NCI-H446 (cell line): ENCODE results near the gene GEN1.

Experiments
- DNase-seq, 2 experiments: peaks; one replicate each; lab custom pipeline; 2025; lab: John Stamatoyannopoulos, UW

GEN1 gene

DNA sequence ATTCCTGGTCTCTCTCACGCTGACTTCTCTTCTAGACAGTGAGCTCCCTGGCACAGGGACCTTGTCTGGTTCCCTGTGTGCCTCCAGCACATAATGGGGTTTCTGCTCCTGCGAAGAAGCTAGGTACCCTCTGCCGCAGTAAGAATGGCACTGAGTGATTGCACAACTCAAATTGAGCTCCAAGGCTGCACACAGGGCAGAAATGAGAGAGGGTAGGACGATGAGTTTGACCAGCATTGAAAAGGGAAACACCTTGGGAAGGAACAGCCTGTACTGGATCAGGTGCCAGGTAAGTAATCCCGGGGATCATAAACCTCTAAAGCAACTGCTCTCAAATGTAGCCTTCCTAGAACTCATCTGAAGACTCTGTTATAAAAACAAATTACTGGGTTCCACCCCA lies 41.4 kb downstream of the GEN1 start:
- no peak for DNase-seq

DNA sequence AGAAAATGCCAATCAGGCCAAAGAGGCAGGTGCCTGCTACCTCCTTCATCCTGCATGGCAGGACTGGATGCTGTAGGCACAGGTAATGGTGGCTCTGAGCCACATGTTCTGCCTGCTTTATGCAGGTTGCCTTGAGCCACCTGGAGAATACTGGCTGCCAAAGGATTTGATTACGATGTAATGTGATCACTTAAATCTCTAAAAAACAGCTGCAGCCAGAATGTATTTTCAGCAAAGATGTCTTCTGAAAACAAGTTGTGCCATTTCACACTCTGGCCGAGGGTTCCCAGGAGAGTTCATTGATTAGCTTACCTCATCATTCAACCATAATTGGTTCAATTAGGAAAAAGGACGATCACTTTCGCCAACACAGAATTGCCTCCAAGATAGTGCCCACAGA lies 44.4 kb downstream of the GEN1 start:
- no peak for DNase-seq

DNA sequence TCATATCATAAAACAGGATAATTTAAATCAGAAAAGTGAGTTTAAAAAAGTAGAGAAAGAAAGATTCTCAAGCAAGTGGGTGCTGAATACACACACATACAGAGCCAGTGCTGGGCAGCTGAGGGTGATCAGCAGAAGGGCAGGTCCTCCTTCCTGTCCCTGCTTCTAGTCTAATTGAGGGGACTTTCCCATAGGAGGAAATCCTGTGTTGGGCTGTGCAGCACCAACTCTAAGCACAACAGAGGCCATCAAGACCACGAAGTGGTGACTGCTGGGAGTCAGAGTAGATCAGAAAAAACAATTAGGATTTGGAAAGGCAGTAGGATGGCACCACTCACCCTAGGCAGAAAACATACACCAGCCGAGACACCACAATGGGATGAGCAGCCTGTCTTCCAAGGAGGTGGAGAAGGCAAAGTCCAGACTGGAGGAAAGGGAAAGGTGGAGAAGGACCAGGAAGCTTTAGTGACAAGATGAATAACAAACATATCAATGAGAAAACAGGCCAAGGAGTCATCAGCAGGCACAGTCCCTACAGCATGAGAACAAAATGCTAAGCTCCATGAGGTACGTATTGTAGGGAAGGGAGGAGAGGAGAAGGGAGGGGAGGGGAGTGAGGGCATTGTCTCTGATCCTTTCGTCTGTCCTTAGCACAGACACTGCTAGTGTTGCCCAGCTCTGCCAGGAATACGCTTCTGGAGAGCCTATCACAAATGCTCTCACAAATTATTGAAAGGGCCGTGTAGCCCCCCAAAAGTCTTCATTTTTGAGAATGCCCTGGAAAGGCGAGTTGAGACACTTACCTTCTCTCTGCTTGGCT lies 45.6 kb downstream of the GEN1 start:
- DNase-seq, result no peak

DNA sequence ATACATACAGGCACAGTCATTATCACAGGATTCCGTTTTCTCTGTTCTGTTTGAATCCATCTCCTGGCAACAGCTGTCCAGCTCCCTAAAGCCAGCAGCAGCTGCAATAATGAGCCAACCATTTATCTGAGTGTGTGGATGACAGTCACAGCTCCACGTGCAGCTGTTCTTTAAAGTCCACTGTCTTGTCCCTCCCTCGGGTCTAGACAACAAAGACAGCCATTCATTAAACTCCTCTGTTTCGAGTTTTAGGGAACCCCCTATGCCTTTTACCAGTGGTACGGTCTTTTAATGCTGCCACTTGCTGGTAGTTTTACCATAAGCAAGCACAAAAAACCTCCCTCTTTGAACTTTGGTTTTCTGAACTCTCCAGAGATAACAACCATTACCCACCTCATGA lies 46.3 kb downstream of the GEN1 start:
- no peak for DNase-seq

DNA sequence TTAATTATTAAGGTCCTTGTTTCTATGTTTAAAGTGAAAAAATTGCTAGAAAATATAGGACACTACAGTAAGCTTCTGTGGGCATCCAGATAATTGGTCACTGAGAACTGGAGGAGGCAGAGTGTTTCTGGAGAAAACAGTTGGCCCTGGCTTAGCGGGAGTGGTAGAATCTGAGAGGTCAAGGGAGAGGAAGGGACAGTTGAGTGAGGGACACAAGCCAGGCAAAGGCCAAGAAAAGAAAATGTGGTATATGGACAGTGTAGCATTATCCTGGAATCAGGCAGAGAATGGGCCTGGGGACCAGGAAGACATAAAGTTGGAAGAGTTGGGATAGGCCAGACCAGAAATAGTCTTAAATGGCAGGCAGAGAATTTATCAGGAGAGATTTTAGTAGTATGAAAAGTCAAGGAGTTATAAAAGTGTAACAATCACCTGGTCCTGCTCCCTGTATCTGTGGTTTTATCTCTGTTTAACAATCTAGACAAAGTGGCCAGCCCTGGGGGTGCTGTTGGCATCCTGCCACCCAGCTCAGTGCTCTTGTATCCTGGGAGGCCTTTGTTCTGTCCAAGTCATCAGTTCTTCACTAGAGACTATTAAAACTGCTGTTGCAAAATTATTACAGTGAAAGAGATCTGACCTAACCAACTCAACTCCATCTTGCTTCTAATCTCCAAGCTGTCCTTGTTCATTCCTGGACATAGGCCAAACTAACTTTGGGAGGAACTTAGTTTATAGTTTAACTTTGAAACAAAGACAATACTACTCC lies 46.9 kb downstream of the GEN1 start:
- no peak for DNase-seq

DNA sequence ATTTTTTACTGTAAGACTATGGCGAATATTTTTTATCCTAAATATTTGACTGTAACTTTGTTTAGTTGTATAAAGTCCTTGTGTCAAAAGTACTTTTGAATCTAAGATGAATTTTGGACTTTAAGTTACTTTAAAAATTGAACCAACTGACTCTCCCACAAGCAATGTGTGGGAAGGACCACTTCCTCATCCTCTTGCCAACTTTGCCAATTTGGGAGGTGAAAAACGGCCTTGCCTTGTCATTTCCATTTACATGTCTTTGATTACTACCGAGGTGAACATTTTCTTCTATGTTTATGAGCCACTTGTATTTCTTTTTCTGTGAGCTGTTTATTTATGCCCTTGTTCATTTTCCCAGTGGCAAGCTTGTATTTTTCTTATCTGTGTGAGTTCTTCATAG lies 49.6 kb downstream of the GEN1 start:
- DNase-seq, result no peak

DNA sequence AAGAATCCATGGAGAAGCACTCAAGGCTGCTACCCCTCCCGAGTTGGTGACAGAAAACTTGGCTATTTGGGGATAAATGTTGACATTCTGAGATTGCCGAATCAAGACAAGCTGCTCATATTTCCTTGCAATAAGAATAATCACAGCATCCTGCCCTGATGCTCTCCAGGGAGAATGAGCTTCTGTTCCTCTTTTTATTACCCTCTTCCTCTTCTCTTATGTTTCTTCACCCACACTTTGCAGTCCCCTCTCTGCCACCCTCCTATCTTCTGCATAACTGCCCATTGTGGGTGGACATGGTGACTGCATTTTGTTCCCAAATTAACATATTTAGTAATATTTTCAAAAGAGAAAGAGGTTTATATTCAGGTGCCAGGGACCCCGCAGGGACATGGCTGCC lies 50.4 kb downstream of the GEN1 start:
- DNase-seq, result no peak

DNA sequence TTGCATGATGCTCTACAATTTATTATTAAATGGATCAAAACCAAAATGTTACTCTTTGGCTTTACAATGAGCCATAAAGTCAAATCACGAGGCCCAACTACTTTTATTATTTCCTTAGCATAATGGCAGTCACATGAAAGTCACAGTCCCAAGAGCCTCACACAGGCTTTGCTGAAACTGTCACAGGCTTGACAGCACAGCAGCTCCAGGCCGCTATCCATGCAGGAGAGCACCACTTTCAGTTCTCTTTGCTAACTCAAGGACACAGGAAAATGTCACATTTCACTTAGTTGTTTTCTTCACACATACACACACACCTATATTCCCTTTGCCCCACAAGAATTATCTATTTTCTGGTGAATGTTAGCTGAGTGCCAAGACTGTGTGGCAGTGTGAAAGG lies 51.2 kb downstream of the GEN1 start:
- DNase-seq, result no peak

DNA sequence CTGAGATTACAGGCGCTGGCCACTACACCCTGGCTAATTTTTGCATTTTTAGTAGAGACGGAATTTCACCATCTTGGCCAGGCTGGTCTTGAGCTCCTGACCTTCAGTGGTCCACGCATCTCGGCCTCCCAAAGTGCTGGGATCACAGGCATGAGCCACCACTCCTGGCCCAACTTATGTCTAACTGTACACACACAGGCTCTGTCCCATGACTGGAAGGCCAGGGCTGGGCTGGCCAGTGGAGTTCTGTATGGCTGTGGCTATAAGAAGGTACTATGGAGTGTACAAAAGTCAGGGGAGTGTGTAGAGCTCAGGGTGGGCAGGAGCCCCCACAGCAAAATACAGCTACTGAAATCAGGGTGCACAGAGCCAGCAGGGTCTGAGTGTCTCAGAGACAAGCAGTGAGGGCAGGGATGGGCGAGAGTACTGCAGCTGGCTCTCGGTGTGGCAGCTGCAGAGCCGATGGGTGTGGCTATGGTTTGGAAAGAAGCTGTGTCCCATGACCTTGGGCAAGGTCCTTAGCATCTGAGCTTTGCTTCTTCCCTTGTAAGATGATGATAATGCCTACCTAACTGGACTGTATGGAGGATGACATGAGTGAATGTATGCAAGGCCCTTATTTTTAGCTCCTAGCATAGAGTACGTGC lies 51.9 kb downstream of the GEN1 start:
- no peak for DNase-seq

DNA sequence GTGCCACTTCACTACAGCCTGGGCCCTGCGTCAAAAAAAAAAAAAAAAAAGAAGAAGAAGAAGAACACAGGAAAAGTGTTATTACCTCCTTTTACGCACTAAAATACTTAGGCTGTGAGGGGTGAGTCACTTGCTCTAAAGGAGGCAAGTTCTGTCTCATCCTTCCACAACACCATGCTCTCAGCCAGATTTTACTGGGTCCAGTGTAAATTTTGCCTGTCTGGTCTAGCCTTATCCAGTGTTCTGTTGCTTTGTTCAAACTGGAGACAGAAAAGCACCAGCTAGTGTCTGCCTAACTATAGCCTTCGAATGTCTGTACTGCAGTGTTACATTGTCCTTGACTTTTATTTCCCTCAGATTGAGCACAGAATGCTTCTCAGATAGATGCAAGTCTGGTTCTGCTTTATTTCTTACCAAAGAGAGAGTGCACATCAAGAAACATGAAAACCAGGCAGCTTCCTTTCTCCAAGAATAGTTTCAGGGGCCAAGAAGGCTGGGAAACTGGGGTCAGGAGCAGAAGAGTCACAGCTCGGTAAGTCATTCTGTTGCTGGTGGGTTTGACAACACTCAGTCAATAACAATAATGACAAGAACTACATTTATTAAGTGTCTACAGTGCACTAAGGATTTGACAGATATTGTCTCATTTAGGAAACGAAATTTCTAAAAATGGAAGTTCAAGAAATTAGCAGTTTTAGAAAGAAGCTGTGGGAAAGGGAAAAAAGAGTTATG lies 59.2 kb downstream of the GEN1 start:
- peak in 1 of 2 experiments; percentile 28 for DNase-seq

DNA sequence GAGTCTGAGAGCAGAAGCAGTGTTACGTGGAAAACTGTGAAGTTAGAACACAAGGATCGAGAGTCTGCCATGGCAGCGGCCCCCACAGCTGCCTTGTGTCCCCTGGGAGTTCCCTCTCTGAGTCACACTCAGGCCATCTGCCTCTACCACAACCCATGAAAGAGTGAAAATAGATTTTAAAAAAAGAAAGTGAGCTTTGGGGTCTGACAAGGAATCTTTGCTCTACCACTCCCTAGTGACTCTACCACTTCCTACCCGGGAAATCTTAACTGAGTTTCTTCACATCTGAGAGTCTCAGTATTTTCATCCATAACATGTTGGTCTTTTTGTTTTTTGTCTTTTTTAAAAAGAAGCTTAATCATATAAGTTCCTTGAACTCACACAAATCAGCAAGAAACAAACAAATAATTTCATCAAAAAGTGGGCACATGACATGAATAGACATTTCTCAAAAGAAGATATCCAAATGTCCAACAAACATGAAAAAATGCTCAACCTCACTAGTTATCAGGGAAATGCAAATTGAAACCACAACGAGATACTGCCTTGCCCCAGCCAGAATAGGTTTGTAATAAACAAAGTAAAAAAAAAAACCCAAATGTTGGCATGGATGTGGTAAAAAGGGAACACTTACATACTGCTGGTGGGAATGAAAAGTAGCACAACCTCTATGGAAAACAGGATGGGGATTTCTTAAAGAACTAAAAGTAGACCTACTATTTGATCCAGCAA lies 60.0 kb downstream of the GEN1 start:
- DNase-seq, result peak; percentile 61 to 86

DNA sequence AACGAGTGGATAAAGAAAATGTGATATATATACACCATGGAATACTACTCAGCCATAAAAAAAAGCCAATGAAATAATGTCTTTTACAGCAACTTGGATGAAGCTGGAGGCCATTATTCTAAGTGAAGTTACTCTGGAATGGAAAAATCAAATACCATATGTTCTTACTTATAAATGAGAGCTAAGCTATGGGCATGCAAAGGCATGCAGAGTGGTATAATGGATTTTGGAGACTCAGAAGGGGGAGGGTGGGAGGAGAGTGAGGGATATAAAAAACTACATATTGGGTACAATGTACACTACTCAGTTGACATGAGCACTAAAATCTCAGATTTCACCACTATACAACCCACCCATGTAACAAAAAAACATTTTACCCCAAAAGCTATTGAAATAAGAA lies 60.7 kb downstream of the GEN1 start:
- DNase-seq, result no peak

DNA sequence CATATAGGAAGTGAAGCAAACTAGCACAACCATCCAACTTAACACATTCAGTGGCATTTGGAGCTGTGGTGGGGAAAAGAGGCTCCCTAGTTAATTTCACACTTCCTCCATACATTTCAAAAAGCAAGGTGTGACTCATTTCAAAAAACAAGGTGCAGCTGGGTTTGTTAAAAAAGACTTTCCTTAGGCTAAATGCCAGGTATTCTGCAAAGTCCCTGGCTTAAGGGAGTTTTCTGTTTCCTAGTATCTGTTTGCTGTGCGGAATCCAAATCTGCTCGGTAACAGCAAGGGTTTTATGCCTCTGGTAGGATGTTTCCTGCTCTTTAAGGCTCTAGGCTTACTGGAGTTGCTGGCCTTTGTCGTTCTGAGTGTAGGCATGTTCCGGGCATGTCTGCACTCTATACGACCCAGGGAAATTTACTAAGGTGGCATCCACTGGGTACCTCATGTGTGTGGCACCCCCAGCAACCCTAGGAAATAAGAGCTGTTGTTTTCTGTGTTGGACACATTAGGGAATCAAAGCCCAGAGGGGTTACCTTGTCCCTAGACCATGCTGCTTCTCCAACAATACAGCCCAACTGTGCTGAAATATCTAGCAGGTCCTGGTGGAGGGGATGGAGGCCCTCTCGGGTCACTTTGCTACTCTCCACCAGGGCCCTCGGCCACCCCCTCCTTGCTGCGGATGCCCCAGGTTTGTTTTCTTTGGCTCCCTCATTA lies 61.7 kb downstream of the GEN1 start:
- DNase-seq, result no peak

DNA sequence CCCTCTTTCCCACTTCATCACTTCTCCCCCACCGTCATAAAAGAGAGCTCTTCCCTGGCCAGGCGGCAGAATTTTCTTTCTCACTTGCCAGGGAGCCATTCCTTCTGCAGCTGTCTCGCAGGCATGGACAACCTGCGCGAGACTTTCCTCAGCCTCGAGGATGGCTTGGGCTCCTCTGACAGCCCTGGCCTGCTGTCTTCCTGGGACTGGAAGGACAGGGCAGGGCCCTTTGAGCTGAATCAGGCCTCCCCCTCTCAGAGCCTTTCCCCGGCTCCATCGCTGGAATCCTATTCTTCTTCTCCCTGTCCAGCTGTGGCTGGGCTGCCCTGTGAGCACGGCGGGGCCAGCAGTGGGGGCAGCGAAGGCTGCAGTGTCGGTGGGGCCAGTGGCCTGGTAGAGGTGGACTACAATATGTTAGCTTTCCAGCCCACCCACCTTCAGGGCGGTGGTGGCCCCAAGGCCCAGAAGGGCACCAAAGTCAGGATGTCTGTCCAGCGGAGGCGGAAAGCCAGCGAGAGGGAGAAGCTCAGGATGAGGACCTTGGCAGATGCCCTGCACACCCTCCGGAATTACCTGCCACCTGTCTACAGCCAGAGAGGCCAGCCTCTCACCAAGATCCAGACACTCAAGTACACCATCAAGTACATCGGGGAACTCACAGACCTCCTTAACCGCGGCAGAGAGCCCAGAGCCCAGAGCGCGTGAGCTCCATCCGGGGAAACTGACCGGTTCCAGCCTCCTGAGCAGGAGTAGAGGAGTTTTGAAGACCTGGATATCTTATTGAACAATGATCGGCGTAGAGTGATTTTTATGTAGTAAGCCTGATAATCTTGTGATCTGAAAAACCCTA lies 62.7 kb downstream of the GEN1 start, which contains the start of gene MSGN1:
Gene MSGN1 (plus strand): TSS at position 65 of the 850 bp plus-strand sequence. CDS start 59 bp downstream, at position 124.
- no peak for DNase-seq

DNA sequence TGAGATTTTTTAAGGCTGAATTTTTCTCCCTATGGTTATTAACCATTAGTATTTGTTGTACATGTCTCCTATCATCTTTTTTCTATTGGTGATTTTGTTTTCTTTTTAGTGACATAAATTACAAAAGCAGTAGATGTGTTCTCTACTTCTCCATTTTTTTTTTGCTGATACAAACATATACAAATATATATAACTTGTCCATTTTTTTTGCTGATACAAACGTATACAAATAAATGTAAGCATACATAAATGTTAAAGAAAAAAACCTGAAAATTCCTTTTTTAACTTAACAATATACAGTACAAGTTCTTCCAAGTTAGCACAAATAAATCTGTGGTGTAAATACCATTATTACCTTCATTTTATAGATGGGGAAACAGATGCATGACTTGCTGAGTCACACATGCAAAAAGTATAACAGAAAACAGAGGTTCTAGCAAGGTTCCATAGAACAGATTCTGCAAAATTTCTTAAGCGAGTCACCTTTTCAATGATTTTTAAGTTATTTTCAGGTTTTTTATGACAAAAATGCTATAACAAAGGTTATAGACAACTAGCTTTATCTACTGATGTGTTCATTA lies 64.4 kb downstream of the GEN1 start:
- DNase-seq, result no peak

DNA sequence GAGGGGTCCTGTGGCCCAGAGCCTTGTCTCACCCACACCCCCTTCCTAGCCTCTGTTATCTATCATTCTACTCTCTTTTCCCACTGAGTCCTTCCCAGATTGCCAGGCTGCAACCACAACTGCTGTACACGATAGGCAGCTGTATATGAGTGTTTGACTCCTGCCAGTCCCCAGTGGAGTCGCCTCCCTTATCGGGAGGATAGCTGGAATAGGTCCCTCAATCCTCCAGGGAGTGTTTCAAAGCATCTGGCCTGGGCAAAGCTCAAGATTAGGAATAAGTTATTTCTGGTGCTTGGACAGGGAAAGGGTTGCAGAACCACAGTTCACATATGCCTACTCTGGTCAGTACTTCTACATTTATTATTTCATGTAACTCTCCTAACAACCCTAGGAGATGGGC lies 67.1 kb downstream of the GEN1 start:
- DNase-seq, result peak in 1 of 2 experiments; percentile 31

DNA sequence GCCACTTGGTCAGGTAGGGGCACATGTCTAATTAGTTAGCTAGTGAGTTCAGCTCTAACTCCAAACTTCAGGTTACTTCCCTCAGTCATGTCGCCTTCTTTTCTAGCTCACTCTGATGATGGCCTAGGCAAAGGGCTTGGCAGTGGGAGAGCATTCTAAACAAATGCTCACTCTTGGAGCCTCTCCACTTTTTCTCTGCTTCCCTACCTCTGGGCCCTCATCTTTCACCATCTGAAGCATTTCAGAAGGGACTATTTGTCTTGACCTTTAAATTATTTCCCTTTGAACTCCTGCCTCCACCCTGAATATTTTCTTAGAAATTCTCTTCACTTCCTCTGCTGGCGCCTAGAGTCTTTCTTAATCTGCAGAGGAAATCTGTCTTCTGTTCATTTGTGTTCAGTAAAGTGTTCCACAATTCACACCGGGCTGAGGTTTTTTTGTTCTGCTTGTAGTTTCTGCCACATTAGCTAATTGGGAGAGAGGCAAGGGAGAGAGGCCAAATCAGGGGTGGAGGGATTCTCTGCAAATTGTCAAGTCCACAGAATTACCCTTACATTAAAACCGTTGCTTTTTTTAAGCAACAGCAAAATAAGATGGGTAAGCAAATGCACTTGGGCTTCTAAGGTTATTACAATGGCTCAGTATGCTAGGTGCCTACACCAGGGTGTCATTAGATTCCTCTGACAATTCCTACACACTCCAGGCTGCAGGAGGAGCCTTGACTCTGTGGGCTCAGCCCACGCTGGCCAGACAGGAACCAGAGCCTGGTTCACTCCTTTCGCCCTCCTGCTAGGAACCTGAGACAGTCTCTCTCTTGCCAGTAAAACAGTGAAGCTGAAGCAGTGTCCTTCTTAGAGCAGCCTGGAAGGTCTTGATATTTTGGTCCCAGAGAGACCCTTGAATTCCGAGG lies 67.9 kb downstream of the GEN1 start:
- DNase-seq, result peak in 1 of 2 experiments; percentile 44

DNA sequence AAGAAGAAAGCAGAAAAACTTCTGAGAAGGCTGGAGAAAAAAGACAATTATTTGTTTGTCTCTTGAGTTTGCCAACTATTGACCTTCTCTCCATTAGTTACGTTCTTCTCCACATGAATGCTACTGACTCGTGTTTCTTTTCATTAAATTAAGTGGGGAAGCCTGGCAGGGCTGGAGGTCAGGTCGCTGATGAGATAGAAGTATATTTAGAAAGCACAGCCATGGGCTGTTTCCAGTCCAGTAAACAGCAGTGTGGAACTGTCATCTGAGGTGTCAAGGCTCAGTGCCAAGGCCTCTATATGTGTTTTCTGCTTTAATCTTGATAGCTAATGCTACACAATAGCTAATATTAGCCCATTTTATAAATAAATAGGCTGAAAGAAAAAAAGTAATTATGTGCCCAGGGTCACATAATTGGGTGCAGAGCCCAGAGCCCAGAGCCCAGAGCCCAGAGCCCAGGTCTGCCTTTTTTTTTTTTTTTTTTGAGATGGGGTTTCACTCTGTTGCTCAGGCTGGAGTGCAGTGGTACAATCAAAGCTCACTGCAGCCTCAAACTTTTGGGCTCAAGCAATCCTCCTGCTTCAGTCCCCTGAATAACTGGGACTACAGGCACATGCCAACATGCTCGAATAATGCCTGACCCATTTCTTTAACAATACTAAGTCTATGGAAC lies 68.6 kb downstream of the GEN1 start:
- DNase-seq, result no peak
